ENCODE results near the gene APLNR.

APLNR gene

GRCh38 chr11:57276971-57277675, 40.1 kb upstream of the APLNR start:
- DNase-seq (ENCODE audit: extremely low read depth, low read depth): no peak
- no peak for TF ChIP-seq CTCF (IDR thresholded peaks at IDR 0.05; ENCODE audit: low read depth, low read length)

GRCh38 chr11:57276169-57276970, 39.3 kb upstream of the APLNR start:
- no peak for TF ChIP-seq CTCF (IDR thresholded peaks at IDR 0.05; ENCODE audit: low read depth, low read length)
- no peak for DNase-seq (ENCODE audit: extremely low read depth, low read depth)

- TF ChIP-seq CTCF (IDR thresholded peaks at IDR 0.05; ENCODE audit: low read depth, low read length): no peak
- DNase-seq (ENCODE audit: extremely low read depth, low read depth): no peak
Observed at GRCh38 chr11:57275582-57275981, 38.5 kb upstream of the APLNR start.

GRCh38 chr11:57274904-57275498, 38.0 kb upstream of the APLNR start:
- DNase-seq (ENCODE audit: extremely low read depth, low read depth): no peak
- no peak for TF ChIP-seq CTCF (IDR thresholded peaks at IDR 0.05; ENCODE audit: low read depth, low read length)

GRCh38 chr11:57273448-57274058, 36.5 kb upstream of the APLNR start:
- no peak for DNase-seq (ENCODE audit: extremely low read depth, low read depth)
- no peak for TF ChIP-seq CTCF (IDR thresholded peaks at IDR 0.05; ENCODE audit: low read depth, low read length)

- DNase-seq (ENCODE audit: extremely low read depth, low read depth): no peak
Observed at GRCh38 chr11:57269571-57270021, 32.5 kb upstream of the APLNR start.

More at GRCh38 chr11:57269571-57270021, 32.5 kb upstream of the APLNR start:
- TF ChIP-seq CTCF (IDR thresholded peaks at IDR 0.05; ENCODE audit: low read depth, low read length): no peak
